GM04504 (cell line): ENCODE results near the gene RDM1.

Source experiments
- DNase-seq: peaks from one replicate; pipeline ENCODE4 v3.0.0-alpha.2; 2012; ENCODE audit warnings: low read depth

Gene RDM1

GRCh38 chr17:35870906-35871819, 59.4 kb downstream of the RDM1 start:
- DNase-seq: no peak

GRCh38 chr17:35868737-35869136, 61.8 kb downstream of the RDM1 start, which contains the start of gene HEATR9:
Gene HEATR9, minus strand, starts transcription at chr17:35868891. Its CDS starts 149 bp downstream, at chr17:35868742.
- no peak for DNase-seq
